ENCODE data around the gene CAVIN2. TPM values are rescaled to one million over a fixed set of nuclear protein-coding genes. Genes with fewer than 3 reads are reported as not detected.
A peak's percentile ranks its signal among the peaks of the same experiment; 100 is the strongest.

The CAVIN2 gene
- total and polyA plus RNA-seq, 11 donors = 35.2 to 149 (median 93.0) TPM

DNA sequence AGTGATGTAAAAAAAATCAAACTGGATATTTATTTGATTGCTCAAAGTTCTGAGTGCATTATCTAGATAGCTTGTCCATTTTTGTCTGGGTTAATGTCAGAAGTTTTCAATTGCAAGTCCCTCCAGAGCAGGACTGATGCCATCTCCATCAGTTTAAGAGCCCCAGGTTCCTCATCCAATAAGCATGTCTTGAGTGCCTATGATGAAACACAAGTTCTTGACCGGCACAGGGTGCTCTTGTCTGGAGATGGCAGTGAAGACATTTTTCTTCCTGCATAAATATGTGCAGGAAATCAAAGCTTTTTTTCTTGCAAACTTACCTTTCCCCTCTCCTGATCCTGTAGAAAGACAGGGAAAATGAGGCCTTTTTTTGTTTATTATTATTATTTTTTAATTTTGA lies 31.9 kb downstream of the CAVIN2 start:
- TF ChIP-seq POLR2A (IDR thresholded peaks at IDR 0.05) = no peak
- TF ChIP-seq, protein P1, sequence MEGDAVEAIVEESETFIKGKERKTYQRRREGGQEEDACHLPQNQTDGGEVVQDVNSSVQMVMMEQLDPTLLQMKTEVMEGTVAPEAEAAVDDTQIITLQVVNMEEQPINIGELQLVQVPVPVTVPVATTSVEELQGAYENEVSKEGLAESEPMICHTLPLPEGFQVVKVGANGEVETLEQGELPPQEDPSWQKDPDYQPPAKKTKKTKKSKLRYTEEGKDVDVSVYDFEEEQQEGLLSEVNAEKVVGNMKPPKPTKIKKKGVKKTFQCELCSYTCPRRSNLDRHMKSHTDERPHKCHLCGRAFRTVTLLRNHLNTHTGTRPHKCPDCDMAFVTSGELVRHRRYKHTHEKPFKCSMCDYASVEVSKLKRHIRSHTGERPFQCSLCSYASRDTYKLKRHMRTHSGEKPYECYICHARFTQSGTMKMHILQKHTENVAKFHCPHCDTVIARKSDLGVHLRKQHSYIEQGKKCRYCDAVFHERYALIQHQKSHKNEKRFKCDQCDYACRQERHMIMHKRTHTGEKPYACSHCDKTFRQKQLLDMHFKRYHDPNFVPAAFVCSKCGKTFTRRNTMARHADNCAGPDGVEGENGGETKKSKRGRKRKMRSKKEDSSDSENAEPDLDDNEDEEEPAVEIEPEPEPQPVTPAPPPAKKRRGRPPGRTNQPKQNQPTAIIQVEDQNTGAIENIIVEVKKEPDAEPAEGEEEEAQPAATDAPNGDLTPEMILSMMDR (IDR thresholded peaks at IDR 0.05) = no peak
- H3K27ac ChIP-seq = no peak overlapping the region
- no peaks in the 10 kb centered on the region for H3K36me3 ChIP-seq
- no peaks in the 10 kb centered on the region for H3K27me3 ChIP-seq
- H3K4me1 ChIP-seq = peaks cover 0 to 17% (median 1%) of the 10 kb centered on the region in 12 donors
- DNase-seq (no peak), ATAC-seq (no peak)
- intact Hi-C loops (cut with DNase I) = loop anchor here in 5 of 10 donors (5.0 to 10.0 kb wide), 4 partner anchors 90 to 260 kb away; no protein-coding TSS in a partner anchor
- WGBS, 4 donors = 96 to 100% (median 98%) methylated on average over 1 of the region's 1 CpG
- peaks cover 0 to 2% (median 0%) of the 10 kb centered on the region in 12 donors for H3K9me3 ChIP-seq
- no peak overlapping the region for H3K4me3 ChIP-seq

DNA sequence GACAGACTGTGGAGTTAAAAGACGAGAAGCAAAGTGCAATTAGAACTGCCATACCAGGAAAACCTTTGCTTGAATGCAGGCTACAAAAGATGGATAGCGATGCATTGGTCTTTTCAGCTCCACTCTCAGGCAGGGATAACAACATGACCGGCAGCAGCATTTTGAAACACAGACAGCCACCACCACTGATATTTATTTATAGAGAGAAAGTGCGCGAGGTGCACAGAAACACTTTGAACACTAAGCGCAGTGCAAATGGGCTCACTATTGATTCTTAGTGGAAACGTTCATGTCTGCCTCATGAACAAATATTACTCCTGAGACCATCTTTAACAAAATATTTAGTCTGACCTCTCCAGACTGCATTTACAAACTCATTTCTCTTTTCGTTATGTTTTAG lies 32.9 kb downstream of the CAVIN2 start:
- Histone ChIP-seq H3K27me3 (no peaks in the 10 kb centered on the region), H3K4me3 (no peak overlapping the region), H3K9me3 (peaks cover 0 to 8% (median 0%) of the 10 kb centered on the region in 12 donors), H3K36me3 (no peaks in the 10 kb centered on the region), H3K27ac (no peak overlapping the region), H3K4me1 (peaks cover 0 to 14% (median 1%) of the 10 kb centered on the region in 12 donors)
- ATAC-seq (no peak), DNase-seq (no peak)
- 85 to 89% (median 88%) methylated on average over 8 of the region's 8 CpGs for WGBS, 4 donors
- TF ChIP-seq, protein P1 (IDR thresholded peaks at IDR 0.05) = no peak
- TF ChIP-seq POLR2A (IDR thresholded peaks at IDR 0.05) = no peak
- intact Hi-C loops (cut with DNase I) = loop anchor here in 7 of 10 donors (2.0 to 10.0 kb wide), 5 partner anchors 91 to 349 kb away; no protein-coding TSS in a partner anchor

DNA sequence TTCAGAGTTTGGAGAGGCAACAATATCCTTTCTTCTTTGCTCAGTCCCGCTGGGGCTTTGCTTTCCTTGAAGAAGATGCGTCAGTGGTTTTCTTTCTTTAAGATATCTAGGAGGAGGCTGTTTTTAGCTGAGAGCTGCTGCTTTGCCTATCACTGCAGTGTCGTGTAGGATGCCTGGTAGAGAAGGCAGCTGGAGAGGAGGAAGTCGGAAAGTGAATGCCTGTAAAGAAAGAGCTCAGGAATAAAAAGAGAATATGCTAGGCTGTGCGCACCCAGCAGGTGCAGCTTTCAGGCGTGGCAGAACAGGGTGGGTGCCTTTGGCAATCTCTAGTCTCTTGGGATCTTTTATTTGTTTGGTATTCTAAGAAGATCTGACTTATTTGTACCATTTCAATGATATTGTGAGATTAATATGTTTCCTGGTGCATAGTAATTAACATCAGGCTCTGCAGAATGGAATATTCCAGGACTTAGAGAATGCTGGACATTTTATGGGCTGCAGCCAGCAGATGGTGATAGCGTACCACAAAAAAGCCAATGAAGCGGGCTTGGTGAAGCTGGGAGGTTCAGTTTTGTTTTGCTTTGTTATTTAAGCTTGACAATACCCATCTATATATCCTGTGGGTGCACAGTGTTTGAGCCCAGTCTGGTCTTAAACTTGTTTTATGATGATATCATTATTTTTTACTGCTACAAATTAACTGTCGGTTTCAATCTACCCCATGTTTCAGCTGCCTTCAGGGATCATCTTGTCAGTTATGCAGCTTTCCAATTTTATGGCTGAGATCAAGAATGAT lies 34.9 kb downstream of the CAVIN2 start:
- Histone ChIP-seq H3K4me3 (peak overlapping the region in 8 of 12 donors; percentile 22 to 43 (median 29)), H3K27me3 (no peaks in the 10 kb centered on the region), H3K36me3 (no peaks in the 10 kb centered on the region), H3K4me1 (peaks cover 0 to 6% (median 0%) of the 10 kb centered on the region in 12 donors), H3K9me3 (peaks cover 0 to 8% (median 0%) of the 10 kb centered on the region in 12 donors), H3K27ac (no peak overlapping the region)
- intact Hi-C loops (cut with DNase I) = loop anchor here (1.0 to 10.0 kb wide), 7 partner anchors 93 to 351 kb away; no protein-coding TSS in a partner anchor
- ATAC-seq (peak; percentile 75 to 88 (median 82)), DNase-seq (peak in 4 of 5 donors; percentile 47 to 54 (median 51))
- TF ChIP-seq, protein P1 (IDR thresholded peaks at IDR 0.05) = peak; percentile 57 to 94 (median 84)
- no peak for TF ChIP-seq POLR2A (IDR thresholded peaks at IDR 0.05)
- 35 to 41% (median 38%) methylated on average over 9 of the region's 9 CpGs for WGBS, 4 donors

DNA sequence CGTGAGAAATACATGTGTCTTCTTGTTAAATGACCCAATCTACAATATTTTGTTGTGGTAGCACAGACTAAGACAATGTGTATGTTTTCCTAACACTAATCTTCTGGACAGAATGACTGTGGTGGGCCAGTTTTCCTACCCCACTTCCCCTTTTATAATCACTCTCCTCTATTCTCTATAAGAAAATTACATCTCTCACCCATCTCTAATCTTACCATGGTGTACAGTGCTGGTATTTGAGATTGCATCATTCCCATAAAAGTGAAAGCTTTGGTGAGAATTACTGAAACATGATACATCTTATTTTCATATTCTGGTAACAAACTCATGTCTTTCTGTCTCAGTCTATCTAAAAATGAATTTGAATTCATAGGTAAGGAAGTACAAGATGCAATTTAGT lies 40.5 kb downstream of the CAVIN2 start:
- Histone ChIP-seq H3K9me3 (peaks cover 0 to 8% (median 0%) of the 10 kb centered on the region in 12 donors), H3K4me1 (no peaks in the 10 kb centered on the region), H3K4me3 (no peak overlapping the region), H3K27me3 (no peaks in the 10 kb centered on the region), H3K36me3 (no peaks in the 10 kb centered on the region), H3K27ac (no peak overlapping the region)
- ATAC-seq = no peak
- intact Hi-C loops (cut with DNase I) = loop anchor here in 1 of 10 donors (10.0 kb wide), 1 partner anchor 242 kb away; no protein-coding TSS in a partner anchor
- no peak for DNase-seq
- 96 to 100% (median 98%) methylated on average over 1 of the region's 1 CpG for WGBS, 4 donors
- TF ChIP-seq, protein P1 (IDR thresholded peaks at IDR 0.05) = no peak
- TF ChIP-seq POLR2A (IDR thresholded peaks at IDR 0.05) = no peak

All from heart left ventricle (tissue), 16 donors.